ENCODE data around the gene TRNT1.

TRNT1 gene

GRCh38 chr3:3126477-3127431 is at the start of gene TRNT1:
TRNT1 (plus strand) TSS chr3:3126940; CDS start chr3:3129041, 2,101 bp downstream.
- peak; percentile 90 to 96 (median 92) for DNase-seq (ENCODE audit: low read depth in 2 of 3, low spot score in 1 of 3)

GRCh38 chr3:3080309-3080708 is 46.4 kb upstream of the TRNT1 start:
- DNase-seq (ENCODE audit: low read depth in 2 of 3, low spot score in 1 of 3) = no peak

GRCh38 chr3:3081381-3082233 is 45.1 kb upstream of the TRNT1 start:
- DNase-seq (ENCODE audit: low read depth in 2 of 3, low spot score in 1 of 3) = no peak

GRCh38 chr3:3082234-3082924 is 44.4 kb upstream of the TRNT1 start:
- no peak for DNase-seq (ENCODE audit: low read depth in 2 of 3, low spot score in 1 of 3)

GRCh38 chr3:3084890-3085289 is 41.9 kb upstream of the TRNT1 start:
- no peak for DNase-seq (ENCODE audit: low read depth in 2 of 3, low spot score in 1 of 3)

GRCh38 chr3:3085782-3086181 is 41.0 kb upstream of the TRNT1 start:
- no peak for DNase-seq (ENCODE audit: low read depth in 2 of 3, low spot score in 1 of 3)

- no peak for DNase-seq (ENCODE audit: low read depth in 2 of 3, low spot score in 1 of 3)
Observed at GRCh38 chr3:3086239-3086638, 40.5 kb upstream of the TRNT1 start.

- no peak for DNase-seq (ENCODE audit: low read depth in 2 of 3, low spot score in 1 of 3)
Observed at GRCh38 chr3:3087279-3087678, 39.5 kb upstream of the TRNT1 start.

GRCh38 chr3:3087716-3088465 is 38.8 kb upstream of the TRNT1 start:
- DNase-seq (ENCODE audit: low read depth in 2 of 3, low spot score in 1 of 3) = no peak

- no peak for DNase-seq (ENCODE audit: low read depth in 2 of 3, low spot score in 1 of 3)
Observed at GRCh38 chr3:3089017-3089416, 37.7 kb upstream of the TRNT1 start.

- no peak for DNase-seq (ENCODE audit: low read depth in 2 of 3, low spot score in 1 of 3)
Observed at GRCh38 chr3:3097958-3098357, 28.8 kb upstream of the TRNT1 start.

- DNase-seq (ENCODE audit: low read depth in 2 of 3, low spot score in 1 of 3) = no peak
Observed at GRCh38 chr3:3101660-3102458, 24.9 kb upstream of the TRNT1 start.

- DNase-seq (ENCODE audit: low read depth in 2 of 3, low spot score in 1 of 3) = no peak
Observed at GRCh38 chr3:3102751-3103150, 24.0 kb upstream of the TRNT1 start.

GRCh38 chr3:3105246-3105645 is 21.5 kb upstream of the TRNT1 start:
- no peak for DNase-seq (ENCODE audit: low read depth in 2 of 3, low spot score in 1 of 3)

- no peak for DNase-seq (ENCODE audit: low read depth in 2 of 3, low spot score in 1 of 3)
Observed at GRCh38 chr3:3105815-3106214, 20.9 kb upstream of the TRNT1 start.

- no peak for DNase-seq (ENCODE audit: low read depth in 2 of 3, low spot score in 1 of 3)
Observed at GRCh38 chr3:3107181-3107580, 19.6 kb upstream of the TRNT1 start.

- DNase-seq (ENCODE audit: low read depth in 2 of 3, low spot score in 1 of 3) = no peak
Observed at GRCh38 chr3:3107858-3108257, 18.9 kb upstream of the TRNT1 start.

GRCh38 chr3:3109407-3110298 is 17.1 kb upstream of the TRNT1 start:
- no peak for DNase-seq (ENCODE audit: low read depth in 2 of 3, low spot score in 1 of 3)

GRCh38 chr3:3110299-3110630 is 16.5 kb upstream of the TRNT1 start, which contains the start of gene IL5RA:
IL5RA (minus strand) TSS chr3:3110374; CDS start chr3:3104984, 5,390 bp downstream.
- no peak for DNase-seq (ENCODE audit: low read depth in 2 of 3, low spot score in 1 of 3)
